Measurements from ENCODE around the gene CHCHD2. TPM values are rescaled to one million over a fixed set of nuclear protein-coding genes. Genes with fewer than 3 reads are reported as not detected.

The CHCHD2 gene
- total and polyA plus RNA-seq, 2 of the 8 experiments (the other 6 are each of a cell fraction or from before 2014, with no cell fraction given), result 112 to 300 TPM

- H2AFZ ChIP-seq (ENCODE audit: low read length), result no peak within 1 kb of the TSS
- no peak within 1 kb of the TSS for H3K4ac ChIP-seq (replicated peaks; ENCODE audit: insufficient read length, low read depth, low read length)
- WGBS, 2 experiments (ENCODE audit: extremely low coverage in 1 of 2, insufficient coverage in 1 of 2, insufficient read length in 1 of 2, insufficient replicate concordance in 2 of 2, low coverage in 1 of 2, low lambda C conversion rate in 2 of 2, missing lambda C conversion rate in 1 of 2), result 94% methylated on average over 50 of the region's 65 CpGs; no CpG with 5 or more reads in 1 of the 2 experiments
- FAIRE-seq (no peak), DNase-seq (ENCODE audit: low read depth in 1 of 2, low spot score in 2 of 2) (no peak)
- no peak within 1 kb of the TSS for H2BK120ac ChIP-seq (replicated peaks; ENCODE audit: low read depth, low read length)
- CTCF ChIA-PET (ENCODE audit: partially characterized antibody), result no interaction called here
- peaks cover 28 to 59% of the 10 kb centered on the region in 2 experiments for H3K9me3 ChIP-seq (ENCODE audit: insufficient read depth in 2 of 2, low read depth in 1 of 2, low read length in 1 of 2)
- H4K91ac ChIP-seq (replicated peaks; ENCODE audit: insufficient read length, low read length), result no peak within 1 kb of the TSS
- no peaks in the 10 kb centered on the region for H3K36me3 ChIP-seq (ENCODE audit: control insufficient read depth in 2 of 4, insufficient read depth in 4 of 4, low read length in 3 of 4)
- no peaks in the 10 kb centered on the region for H3K79me1 ChIP-seq (ENCODE audit: low read depth, low read length)
- H3K14ac ChIP-seq (ENCODE audit: insufficient read length), result no peak within 1 kb of the TSS
- POLR2A ChIA-PET (ENCODE audit: partially characterized antibody), result no interaction called here
- H3K23me2 ChIP-seq (ENCODE audit: low read depth, low read length), result no peaks in the 10 kb centered on the region
- H2BK15ac ChIP-seq (ENCODE audit: low read length), result no peak within 1 kb of the TSS
- H3K4me1 ChIP-seq (replicated peaks in 1 of 4; ENCODE audit: control insufficient read depth in 3 of 4, insufficient read depth in 4 of 4, low read length in 3 of 4), result no peaks in the 10 kb centered on the region
- H3K18ac ChIP-seq (ENCODE audit: extremely low read depth, low read length), result no peak within 1 kb of the TSS
- no peak within 1 kb of the TSS for H4K8ac ChIP-seq (ENCODE audit: extremely low read depth, insufficient read depth, low read length)
- no peak within 1 kb of the TSS for H3K23ac ChIP-seq (ENCODE audit: insufficient read length)
- H3K4me2 ChIP-seq (ENCODE audit: insufficient read depth in 1 of 2, low read depth in 2 of 2, low read length in 2 of 2), result no peak within 1 kb of the TSS
- H3K27ac ChIP-seq (ENCODE audit: low read depth, low read length), result no peak within 1 kb of the TSS
- no peak within 1 kb of the TSS for H2BK12ac ChIP-seq (ENCODE audit: low read depth, low read length)
- H3K4me3 ChIP-seq (ENCODE audit: extremely low read depth in 1 of 4, insufficient read depth in 2 of 4, low read depth in 3 of 4, low read length in 4 of 4), result no peak within 1 kb of the TSS
- no peak within 1 kb of the TSS for H2BK5ac ChIP-seq (ENCODE audit: low read depth, low read length)
- no peaks in the 10 kb centered on the region for H4K20me1 ChIP-seq (replicated peaks in 1 of 2; ENCODE audit: control insufficient read depth in 1 of 2, insufficient read depth in 2 of 2, low read length in 2 of 2)
- no peak within 1 kb of the TSS for H2BK20ac ChIP-seq (ENCODE audit: low read length)
- no peak for TF ChIP-seq RXRA (IDR thresholded peaks at IDR 0.05; ENCODE audit: insufficient read depth, low read depth, low read length)
- no peaks in the 10 kb centered on the region for H3K79me2 ChIP-seq (ENCODE audit: control insufficient read depth in 1 of 2, insufficient read depth in 2 of 2, low read length in 2 of 2)
- no peak within 1 kb of the TSS for H4K5ac ChIP-seq (ENCODE audit: insufficient read length, low read depth, low read length)
- H3K9ac ChIP-seq (replicated peaks in 1 of 4; ENCODE audit: extremely low read depth in 1 of 4, low read depth in 3 of 4, low read length in 3 of 4), result no peak within 1 kb of the TSS
- H3K56ac ChIP-seq (replicated peaks; ENCODE audit: insufficient read length, low read depth, low read length), result no peak within 1 kb of the TSS
- no peaks in the 10 kb centered on the region for H3K27me3 ChIP-seq (replicated peaks in 1 of 4; ENCODE audit: control insufficient read depth in 3 of 4, extremely low read depth in 1 of 4, insufficient read depth in 3 of 4, low read length in 3 of 4)
- no peak within 1 kb of the TSS for H2AK5ac ChIP-seq (ENCODE audit: low read depth, low read length)
Observed at GRCh38 chr7:56115852-56116538, 9.7 kb upstream of the CHCHD2 start, which contains the start of gene NUPR2. TSS of gene NUPR2 (minus strand) at chr7:56116417. CDS start at chr7:56116314, 103 bp downstream.

Measured in H1 (cell line).